Fibroblast of skin of abdomen (primary cell): ENCODE measurements around the gene A3GALT2.
A peak's percentile ranks its signal among the peaks of the same experiment; 100 is the strongest.

Source experiments
- DNase-seq: peaks from one replicate; pipeline ENCODE4 v3.0.0-alpha.2; 2013

Gene A3GALT2

DNA sequence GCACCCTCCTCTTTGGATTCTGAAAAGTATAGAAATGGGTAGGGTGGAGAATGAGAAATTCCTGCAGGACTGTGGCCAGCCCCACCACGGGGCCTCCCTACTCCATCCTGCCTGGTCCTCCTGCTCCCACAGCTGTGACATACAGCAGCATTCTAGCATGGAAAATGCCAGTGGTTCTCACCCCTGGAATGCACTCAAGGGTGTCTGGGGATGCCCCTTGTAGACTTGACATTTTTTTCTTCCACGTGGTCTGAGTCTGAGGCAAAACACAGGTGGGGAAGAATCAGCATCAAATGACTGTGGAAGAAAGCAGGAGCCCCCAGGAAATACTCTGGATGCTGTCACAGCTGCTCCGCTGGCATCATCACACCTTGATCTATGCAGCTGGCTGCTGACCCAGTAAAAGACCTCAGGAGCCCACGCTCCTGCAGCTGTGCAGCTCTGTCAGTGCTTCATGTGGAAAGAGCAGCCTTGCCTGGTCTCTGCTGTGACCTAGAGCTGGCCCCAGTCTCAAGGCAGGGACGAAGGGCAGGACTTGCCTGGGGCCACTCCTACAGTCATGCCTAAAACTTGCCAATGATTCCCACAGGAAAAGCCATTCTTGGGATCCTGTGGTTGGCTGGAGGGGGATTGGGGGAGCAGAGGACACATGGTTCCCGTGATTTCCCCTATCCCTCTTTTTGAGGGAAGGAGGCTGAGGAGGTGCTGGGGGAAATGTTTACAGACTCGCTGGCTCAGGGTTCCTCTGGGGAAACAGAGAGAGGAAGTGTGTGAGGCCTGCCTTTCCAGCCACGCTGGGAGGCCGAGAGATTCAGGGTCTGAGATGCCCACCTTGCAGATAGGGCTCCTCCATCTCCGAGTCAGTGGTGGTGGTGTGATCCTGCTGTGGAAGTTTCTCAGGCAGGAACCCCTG is 10.8 kb upstream of the A3GALT2 start:
- no peak for DNase-seq

DNA sequence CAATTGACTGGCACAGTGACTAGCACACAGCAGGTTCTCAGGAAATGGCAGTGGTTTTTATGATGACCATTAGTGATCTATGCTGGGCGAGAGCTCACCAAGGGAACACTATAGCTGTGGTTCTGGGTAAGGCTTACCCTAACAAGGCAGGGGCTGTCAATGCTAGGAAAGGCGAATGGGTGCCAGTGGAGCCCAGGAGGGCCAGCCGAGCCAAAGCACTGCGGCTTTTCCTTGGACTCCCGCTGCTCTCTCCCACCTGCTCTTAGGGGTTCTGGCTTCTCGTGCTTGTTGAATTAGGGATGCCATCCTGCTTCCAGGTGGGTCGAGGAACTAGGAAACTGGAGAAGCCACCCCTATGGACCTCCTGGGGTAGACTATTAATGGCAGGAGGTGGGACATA is 10.0 kb upstream of the A3GALT2 start:
- DNase-seq = no peak

DNA sequence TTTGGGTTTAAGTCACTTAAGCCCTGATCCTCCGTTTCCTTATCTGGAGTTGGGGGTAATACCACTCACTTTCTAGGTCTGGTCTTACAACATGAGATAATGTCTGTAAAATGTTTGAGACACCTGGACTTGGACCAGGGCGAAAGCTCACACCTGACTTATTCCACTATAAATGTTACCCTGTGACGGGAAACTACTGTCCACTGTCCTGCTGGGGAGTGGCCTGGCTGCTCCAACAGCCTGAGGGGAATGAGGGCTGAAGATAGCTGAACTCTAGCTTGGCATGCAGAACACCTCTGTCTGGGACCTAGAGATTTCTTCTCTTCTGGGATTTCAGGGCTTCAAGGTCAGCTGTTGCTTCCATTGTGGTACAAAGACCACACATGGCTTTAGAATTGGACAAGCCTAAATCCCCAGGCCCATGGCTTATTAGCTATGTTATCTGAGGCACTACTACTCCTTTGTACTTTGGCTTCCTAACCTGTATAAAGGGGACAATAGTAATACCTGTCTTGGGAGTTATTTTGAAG is 9.5 kb upstream of the A3GALT2 start:
- DNase-seq = no peak

DNA sequence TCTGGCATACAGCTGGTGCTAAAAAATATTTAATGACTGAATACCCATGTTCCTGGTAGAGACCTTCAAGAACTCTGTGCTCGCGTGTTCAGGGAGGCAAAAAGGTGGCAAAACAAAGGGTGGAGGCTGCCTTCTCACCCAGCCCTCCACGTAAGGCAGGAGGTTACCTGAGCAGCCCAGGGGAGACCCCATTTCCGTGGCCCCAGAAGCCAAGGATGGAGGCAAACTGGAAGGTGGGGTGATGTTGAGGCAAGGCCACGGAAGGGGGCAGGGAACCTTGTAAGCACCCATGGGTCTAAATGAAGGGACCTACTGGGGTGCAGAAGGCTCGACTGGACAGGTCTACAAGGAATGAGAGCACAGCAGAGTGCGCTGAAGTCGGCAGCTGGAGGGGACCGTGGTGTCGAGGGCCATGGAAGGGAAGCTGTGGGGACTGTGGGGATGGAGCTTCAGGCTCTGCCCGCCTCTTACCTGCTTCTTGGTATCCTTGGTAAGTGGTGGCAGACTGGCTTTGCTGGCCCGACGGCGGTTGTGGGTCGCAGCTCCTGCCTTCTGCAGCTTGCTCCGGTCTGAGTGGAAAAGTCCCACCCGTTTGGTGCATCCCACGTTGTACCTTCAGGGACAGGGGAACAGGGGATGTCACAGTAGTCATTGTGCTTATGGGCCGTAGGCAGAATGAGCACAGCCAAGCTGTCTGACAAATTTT is 8.9 kb upstream of the A3GALT2 start:
- DNase-seq = no peak

DNA sequence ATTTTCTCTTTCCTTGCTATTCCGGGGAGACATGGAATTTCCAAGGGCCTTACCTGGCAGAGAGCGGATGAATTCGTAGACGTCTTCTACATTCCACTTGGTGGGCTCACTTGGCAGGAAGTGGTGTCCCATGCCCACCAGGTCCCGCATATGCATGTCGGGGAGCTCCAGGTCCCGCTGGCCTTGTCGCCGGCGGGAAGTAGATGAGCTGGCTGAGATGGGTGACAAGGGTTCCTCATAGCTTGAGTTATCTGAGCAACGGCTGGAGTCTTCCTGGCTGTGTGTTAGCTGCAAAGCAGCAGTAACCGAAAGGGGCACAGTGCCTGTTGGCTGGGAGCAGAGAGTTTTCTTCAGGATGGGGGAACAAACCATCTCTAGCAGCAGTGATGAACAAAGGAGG is 7.9 kb upstream of the A3GALT2 start:
- no peak for DNase-seq

DNA sequence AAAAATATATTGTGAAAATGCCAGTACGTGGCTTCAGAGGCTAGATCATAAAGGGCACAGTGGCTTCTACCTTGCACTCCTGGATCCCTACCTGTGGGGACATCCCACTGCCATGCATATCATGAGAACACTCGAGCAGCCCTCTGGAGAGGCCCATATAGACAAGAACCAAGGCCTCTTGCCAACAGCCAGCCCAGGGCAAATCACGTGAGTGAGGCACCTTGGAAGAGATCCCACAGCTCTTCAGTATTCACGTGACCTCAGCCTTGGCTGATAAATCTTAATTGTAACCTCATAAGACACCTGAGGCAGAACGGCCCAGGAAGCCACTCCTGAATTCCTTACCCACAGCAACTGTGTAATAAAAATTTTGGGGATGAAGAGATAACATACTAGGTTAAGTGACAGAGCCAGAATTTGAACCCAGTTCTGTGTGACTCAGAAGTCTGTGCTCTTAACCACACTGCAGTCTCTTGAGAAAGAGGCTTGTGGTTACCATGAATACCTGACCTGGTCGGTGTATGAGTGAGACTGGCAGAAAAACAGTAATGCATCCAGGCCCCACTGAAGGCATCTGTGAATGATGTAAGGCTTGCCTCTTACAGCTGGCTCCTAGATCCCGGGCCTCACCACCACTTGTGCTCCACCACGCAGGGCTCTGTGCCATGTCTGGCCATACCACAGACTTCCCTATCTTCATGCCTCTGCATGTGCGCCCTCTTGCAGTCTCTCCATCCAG is 6.9 kb upstream of the A3GALT2 start:
- DNase-seq = peak; percentile 94

DNA sequence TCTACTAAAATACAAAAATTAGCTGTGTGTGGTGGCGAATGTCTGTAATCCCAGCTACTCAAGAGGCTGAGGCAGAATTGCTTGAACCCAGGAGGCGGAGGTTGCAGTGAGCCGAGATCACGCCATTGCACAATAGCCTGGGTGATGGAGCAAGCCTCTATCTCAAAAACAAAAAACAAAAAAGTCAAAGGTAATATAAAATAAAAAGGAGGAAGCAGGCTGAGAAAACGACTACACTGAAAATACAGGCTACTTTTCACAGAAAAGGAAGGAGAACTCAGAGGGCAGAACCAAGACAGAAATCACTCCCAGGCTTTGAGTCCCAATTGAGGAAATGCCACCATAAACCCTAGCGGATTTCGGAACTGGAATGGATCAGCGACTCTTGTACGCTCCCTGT is 5.9 kb upstream of the A3GALT2 start:
- no peak for DNase-seq

DNA sequence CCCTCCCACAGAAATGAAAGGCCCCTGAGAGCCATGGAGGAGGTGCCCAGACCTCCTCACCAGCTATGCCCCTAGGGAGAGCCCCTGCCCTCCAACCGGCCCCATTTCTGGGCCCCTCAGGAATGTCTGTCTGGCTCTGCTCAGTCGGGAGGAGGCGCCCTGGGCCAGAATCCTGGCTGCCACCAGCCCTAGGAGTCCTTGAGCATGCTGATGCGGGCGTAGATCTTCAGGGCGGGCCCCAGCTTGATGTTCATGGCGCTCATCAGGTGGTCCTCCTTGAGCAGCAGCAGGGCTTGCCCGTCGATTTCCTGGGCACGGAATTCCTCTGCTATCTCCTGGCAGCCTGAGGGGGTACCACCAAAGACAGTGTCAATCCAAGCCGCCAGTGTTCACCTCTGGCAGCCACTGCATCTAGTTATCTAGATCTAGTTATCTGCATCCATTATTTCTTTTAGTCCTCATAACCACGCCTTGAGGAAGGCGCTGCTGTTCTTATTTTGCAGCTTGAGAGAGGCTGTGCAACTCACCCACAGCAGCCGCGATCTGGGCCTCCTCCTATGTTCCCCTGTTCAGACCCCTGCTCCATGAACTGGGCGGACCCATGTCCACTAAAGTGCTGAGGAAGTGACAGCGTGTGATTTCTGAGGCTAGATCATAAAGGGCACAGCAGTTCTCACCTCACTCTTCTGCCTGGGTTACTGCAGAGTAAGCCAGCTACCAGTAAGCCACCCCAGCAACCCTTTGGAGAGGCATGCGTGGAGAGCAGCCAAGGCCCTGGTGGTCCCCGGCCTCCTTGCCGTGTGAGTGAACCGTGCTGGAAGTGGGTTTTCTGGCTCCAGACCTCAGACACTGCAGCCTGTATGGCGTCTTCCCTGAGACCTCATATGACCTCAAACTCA is 4.0 kb upstream of the A3GALT2 start:
- no peak for DNase-seq

DNA sequence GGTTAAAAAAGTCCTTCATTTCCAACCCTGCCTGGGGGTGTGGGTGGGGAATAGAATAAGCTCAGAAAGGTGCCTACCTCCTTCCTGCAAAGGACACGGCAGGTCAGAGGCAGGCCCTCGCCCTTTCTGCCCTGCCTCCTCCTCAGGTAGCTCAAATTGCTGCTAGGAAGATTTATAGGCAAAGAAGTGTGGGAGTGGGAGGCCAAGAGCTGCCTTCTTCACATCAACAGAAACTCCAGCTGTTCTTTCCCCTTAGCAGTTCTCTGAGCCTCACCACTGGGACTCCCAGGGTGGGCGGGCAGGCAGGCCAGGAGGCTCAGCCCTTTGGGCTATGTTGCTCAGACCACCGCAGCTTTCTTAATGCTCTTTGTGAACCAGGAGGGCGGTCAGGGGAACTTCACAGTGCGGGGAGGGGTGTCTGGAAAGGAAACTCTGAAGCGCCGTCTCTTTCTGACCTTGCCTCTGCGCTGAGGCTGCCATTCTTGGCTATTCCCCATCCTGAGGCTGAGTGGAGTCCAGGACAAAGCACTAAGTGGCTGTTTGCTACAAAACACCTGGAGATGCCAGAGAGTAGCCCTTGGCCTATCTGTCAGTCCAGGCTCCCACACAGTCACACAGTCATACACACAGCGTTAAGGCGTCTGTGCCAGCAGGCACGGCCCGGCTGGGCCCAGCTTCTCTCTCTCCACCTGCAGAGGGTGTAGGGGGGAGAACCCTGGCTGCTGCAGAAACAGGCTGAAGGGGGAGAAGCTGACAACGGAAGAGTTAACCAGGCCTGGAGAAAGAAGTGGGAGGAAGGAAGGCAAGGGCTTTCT is 3.0 kb upstream of the A3GALT2 start:
- no peak for DNase-seq

DNA sequence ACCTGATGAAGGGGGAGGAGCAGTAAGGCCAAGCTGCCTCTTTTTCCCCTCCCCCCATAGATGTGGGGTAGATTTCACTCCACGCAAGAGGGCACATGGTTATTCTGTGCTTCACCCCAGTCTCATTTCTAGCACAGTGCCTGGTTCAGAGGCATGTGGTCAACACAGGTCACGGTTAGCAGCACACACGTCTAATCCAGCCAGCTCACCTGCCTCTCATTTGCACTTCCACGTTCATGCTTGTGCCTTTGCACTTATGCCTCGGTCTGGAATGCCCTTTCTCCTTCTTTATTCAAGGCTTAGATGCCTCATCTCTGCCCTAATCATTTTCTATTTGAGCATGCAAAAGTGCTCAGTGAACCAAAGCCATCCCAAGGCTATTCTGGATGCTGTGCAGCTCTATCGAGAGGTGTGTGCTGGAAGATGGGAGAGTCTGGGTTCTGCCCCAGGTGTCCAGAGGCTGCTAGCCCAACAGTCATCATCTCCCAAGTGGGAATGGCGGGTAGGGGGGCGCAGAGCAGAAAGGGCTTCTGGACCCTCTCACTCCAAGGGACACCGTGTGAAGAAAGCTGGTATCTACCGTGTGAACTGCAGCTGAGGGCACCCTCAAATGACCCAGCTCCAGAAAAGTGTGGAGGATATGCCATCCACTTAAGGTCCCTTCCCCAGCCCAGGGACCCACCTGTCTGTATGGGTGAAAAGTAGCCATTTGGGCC is 2.1 kb upstream of the A3GALT2 start:
- DNase-seq = no peak

DNA sequence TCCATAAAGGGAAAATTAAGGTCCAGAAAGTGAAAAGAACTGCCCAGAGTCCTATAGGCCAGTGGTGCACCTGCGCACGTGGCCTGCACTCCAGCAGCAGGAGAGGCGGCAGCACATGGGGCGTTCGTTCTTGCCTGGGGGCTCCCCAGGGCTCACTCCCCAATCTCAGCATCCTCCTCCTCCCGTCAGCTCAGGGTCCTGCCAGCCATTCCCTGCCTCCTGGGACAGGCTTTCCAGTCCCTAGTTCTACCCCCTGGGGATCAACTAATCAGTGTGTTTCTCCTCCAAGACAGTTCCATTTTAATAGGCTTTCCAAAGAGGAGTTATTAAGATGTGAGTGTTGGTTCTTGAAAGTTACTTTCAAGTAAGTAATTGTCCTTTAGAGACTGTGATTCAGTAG is 1.2 kb upstream of the A3GALT2 start:
- no peak for DNase-seq

DNA sequence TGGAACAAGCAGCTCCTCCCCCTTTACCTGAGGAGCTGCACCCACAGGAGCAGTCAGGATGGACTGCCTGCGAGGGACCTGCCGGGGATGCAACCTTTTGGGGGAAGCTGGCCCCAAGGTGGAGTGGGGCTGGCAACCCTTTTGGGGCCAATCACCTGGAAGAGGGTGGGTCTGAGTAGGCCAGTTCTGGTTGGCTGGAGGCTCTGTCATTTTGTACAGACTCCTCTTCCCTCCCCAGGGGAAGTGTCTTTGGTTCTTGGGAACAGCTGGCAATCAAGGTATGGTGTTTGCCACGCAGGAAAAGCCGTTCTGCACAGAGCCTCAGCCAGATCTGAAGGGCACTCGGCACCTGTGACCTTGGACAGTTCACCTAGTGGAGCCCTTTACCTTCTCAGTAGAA is 280 bp upstream of the A3GALT2 start:
- no peak for DNase-seq

DNA sequence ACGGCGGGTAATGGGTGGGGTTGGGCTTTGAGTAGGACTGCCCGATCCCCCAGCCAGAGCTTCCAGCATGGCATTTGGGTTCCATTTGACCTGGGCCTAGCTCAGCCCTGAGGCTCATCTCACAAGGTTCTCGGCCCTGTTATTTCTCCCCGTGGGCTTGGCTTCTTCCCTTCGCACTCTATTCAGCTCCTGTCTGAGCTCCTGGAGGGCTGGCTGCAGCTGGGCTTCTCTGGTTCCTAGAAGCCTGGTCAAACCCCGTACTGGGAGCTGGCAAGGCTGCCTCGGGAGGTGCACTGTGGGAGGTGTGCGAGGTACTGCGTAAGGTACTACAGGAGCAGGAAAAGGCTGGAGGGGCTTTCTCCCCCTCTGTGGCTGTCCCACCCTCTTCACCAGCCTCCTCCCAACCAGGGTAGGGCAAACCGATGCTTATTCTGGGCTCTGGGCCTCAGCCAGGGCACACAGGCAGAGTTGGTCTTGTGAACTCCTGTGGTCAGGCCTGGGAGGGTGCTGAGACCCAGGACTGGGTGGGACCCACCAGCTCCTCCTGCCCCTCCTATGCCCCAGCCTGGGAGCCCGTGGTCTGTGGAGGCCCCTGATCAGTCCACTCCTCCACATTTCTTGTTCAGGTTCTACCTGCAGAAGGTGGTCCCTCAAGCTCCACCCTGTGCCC is 814 bp downstream of the A3GALT2 start:
- no peak for DNase-seq

DNA sequence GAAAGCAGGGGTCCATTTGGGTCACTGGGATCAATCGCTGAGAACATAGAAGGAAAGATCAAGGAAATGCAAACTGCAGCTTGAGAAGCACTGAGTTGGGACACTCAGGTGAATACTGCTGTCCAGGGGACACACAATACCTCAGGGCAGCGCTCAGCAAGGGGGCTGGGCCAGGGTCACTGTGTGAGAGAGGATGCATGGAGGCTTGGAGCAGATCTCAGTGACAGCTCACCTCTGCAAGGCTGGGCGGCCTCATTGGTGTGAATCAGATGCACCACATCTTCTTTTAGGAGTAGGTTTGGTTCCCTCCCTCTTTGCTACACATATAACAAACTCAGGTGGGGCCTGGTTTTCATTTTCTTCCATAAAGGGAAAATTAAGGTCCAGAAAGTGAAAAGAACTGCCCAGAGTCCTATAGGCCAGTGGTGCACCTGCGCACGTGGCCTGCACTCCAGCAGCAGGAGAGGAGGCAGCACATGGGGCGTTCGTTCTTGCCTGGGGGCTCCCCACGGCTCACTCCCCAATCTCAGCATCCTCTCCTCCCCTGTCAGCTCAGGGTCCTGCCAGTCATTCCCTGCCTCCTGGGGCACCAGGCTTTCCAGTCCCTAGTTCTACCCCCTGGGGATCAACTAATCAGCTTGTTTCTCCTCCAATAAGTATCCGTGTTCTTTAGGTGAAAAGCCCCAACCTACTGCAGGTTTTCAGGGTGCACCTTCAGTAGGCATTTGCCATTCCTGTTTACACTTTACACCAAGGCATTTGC is 1.5 kb downstream of the A3GALT2 start:
- DNase-seq = no peak

DNA sequence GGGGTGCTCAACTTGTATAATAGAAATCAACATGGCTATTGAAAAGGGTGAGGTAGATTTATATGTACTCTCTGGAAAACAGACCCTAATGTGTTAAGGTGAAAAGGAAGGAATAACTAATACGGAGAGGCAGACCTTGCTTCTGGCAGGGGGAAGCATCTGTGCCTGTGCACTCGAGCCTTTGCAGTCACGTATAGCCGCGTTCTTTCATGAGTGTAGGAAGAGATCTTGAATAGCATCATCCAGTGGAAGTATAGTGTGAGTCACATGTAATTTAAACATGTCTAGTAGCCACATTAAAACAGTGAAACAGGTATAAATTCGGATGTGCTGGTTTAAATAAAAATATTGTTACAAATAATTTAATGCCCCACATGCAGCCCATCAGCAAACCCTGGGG is 3.0 kb downstream of the A3GALT2 start:
- peak; percentile 54 for DNase-seq

DNA sequence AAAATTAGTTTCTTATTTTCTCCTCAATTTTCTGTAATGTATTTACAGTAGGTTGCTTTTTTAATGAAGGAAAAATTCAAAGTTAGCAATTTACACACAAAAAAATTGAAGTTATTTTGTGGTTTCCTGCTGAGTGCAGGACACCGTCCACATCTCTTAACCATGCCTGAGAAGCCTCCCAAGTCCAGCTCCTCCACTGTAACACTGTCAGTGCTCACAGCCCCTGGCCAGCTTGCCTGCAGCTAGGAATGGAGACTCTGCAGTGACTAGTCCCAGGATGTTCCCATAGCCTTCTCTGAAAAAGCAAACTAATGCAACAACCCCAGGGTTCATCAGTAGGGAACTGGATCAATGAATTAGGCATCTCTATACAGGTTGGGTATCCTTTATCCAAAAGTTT is 3.5 kb downstream of the A3GALT2 start:
- no peak for DNase-seq

DNA sequence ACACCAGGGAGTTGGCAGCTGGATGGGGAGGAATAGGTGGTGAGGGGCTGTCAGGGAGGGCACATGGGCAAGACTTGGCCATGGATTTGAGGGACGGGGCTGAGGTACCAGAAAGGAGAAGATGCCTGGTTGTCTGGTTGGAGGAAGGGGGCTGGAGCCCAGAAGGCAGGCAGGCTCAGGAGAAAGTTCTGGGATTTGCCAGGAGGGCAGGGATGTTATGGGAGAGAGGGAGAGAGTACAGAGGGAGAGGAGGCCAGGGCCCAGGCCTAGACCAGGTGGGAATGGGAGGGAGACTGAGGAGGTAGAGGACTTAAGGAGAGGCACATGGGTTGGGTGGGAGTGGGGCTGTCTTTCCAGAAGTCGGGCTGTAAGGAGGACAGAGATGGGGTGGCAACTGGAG is 4.3 kb downstream of the A3GALT2 start:
- no peak for DNase-seq

DNA sequence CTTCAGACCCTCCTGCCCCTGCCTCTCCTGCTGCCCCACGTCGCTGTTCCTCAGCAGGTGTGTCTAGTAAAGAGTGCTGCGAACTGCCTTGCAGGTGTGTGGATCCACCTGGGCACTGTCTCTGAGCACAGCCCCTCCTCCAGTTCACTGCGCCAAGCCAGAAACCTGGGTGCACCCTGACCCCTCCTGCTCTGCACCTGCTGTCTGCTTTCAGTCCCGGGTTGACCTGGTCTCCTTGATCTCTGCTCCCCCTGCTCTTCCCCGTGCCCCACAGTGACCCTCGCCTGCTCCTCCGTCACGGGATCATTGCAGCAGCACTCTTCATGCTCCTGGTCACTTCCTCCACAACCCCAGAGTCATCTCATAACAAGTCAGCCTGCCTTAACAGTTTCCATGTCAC is 6.5 kb downstream of the A3GALT2 start:
- DNase-seq = no peak

DNA sequence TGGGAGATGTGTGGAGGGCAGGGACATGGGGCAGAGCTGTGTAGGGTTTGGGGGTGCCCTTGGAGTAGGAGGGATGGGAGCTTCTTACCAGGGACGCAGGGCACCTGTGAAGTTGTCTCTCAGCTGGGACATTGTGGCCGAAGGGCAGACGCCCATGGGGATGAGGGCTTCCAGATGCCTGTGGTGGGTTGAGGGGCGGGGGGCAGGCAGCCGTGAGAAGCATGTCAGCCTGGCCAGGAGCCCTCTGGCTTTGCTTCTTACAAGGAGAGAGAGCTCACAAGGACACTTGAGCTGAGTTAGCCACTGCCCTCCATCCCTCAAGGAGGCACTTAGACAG is 8.5 kb downstream of the A3GALT2 start:
- no peak for DNase-seq
